Fibroblast of villous mesenchyme (primary cell): ENCODE results near the gene MDM1. TPM values are rescaled to one million over a fixed set of nuclear protein-coding genes. Genes with fewer than 3 reads are reported as not detected.

Experiments used
- DNase-seq: peaks from one replicate; pipeline ENCODE4 v3.0.0-alpha.2; 2010; ENCODE audit warnings: low read depth
- H3K4me3 ChIP-seq: 2 replicates; pipeline ENCODE4 v1.5.1; 2011; ENCODE audit warnings: low read depth, mild to moderate bottlenecking, low read length
- total RNA-seq: library from RNA; depleted of rRNA; stranded (reverse); fragments of >200 nt; gene quantifications from 2 replicates; pipeline ENCODE4 v1.2.3, GENCODE V29; 2012
- TF ChIP-seq, protein P1 (sequence below): IDR thresholded peaks from 2 replicates; pipeline ENCODE4 v1.5.1; 2012; ENCODE audit warnings: low read depth, mild to moderate bottlenecking, low read length; ENCODE audit not compliant: insufficient read depth

The MDM1 gene
- total RNA-seq, 1 donor: 13.0 TPM

GRCh38 chr12:68261896-68262295, 70.3 kb downstream of the MDM1 start:
- no peak for DNase-seq
- TF ChIP-seq, protein P1, sequence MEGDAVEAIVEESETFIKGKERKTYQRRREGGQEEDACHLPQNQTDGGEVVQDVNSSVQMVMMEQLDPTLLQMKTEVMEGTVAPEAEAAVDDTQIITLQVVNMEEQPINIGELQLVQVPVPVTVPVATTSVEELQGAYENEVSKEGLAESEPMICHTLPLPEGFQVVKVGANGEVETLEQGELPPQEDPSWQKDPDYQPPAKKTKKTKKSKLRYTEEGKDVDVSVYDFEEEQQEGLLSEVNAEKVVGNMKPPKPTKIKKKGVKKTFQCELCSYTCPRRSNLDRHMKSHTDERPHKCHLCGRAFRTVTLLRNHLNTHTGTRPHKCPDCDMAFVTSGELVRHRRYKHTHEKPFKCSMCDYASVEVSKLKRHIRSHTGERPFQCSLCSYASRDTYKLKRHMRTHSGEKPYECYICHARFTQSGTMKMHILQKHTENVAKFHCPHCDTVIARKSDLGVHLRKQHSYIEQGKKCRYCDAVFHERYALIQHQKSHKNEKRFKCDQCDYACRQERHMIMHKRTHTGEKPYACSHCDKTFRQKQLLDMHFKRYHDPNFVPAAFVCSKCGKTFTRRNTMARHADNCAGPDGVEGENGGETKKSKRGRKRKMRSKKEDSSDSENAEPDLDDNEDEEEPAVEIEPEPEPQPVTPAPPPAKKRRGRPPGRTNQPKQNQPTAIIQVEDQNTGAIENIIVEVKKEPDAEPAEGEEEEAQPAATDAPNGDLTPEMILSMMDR: no peak
- H3K4me3 ChIP-seq: no peak overlapping the region

- TF ChIP-seq, protein P1: no peak
- H3K4me3 ChIP-seq: no peak overlapping the region
- DNase-seq: no peak
Measured at GRCh38 chr12:68260153-68260552, 72.0 kb downstream of the MDM1 start.

- H3K4me3 ChIP-seq: no peak overlapping the region
- TF ChIP-seq, protein P1: no peak
- DNase-seq: peak; percentile 76
Measured at GRCh38 chr12:68259318-68259940, 72.7 kb downstream of the MDM1 start.

- TF ChIP-seq, protein P1: no peak
- no peak within 1 kb of the TSS for H3K4me3 ChIP-seq
- DNase-seq: no peak
Measured at GRCh38 chr12:68253504-68253903, 78.7 kb downstream of the MDM1 start, which contains the start of gene IL22. TSS of gene IL22 (minus strand) at chr12:68253604. CDS start at chr12:68253448, 156 bp downstream.

DNA sequence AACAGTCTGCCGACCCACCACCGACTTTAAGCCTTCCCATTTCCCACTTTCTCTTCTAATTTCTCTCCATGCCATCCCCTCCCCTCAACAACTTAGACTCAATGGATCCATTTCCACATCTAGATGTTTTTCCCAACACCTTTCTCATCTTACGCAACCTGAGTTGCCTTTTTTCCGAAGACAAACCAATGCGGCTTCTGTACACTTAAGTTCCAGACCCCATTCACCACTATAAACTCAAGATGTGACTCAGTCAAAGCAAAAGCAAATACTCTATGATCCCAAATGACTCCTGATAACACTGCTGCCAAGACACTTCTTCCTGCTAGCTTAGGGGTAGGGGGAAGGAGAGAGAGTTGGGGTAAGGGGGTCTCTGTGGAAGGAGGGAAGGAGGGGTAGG, 80.1 kb downstream of the MDM1 start:
- TF ChIP-seq, protein P1: no peak
- H3K4me3 ChIP-seq: no peak overlapping the region
- DNase-seq: no peak

DNA sequence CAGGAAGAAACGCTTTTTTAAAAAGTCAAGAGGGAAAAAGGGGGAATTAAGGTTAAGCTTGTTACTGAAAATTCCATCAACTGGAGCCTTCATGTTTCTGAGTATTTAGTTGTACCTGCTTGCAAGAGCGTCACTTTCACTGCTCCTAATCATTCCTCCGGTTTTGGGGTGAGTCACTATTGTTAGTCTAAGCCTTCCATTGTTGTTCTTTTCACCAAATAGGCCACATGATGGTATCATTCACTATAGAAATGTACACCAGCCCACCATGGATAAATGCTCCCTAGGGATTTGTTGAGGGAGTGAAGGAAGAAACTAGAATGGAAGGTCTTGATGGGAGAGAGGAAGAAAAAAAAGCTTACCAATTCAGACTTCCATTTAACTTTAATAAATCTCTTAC, 81.7 kb downstream of the MDM1 start:
- no peak for DNase-seq

More for the DNA sequence above, 81.7 kb downstream of the MDM1 start:
- no peak overlapping the region for H3K4me3 ChIP-seq
- TF ChIP-seq, protein P1: no peak
